SK-N-SH treated with all-trans-retinoic acid at 6 μM for 48 hours (cell line): Measurements from ENCODE around the gene ZNF610.

ENCODE experiments used
- ARNTL ChIP-seq: fragments of 450-650 bp; formaldehyde crosslinking; IDR thresholded peaks from 2 replicates; pipeline ENCODE4 v1.5.0; 2020; ENCODE audit warnings: low read depth, mild to moderate bottlenecking, moderate library complexity, borderline replicate concordance
- CREB5 ChIP-seq: fragments of 250-450 bp; sonication (Bioruptor Pico); IDR thresholded peaks from 2 replicates; pipeline ENCODE4 v1.5.1; 2020; ENCODE audit warnings: low read depth, mild to moderate bottlenecking, moderate library complexity
- CSDC2 ChIP-seq: fragments of 250-450 bp; sonication (Bioruptor Pico); IDR thresholded peaks from 2 replicates; pipeline ENCODE4 v1.5.0; 2020; ENCODE audit warnings: mild to moderate bottlenecking, moderate library complexity
- ISL1 ChIP-seq: fragments of 250-450 bp; sonication (Bioruptor Pico); IDR thresholded peaks from 2 replicates; pipeline ENCODE4 v2.1.2; 2022; ENCODE audit warnings: mild to moderate bottlenecking, moderate library complexity
- POU6F1 ChIP-seq: fragments of 250-450 bp; sonication (Bioruptor Pico); IDR thresholded peaks from 2 replicates; pipeline ENCODE4 v1.8.0; 2021; ENCODE audit warnings: low read depth, mild to moderate bottlenecking, moderate library complexity, borderline replicate concordance
- PPARA ChIP-seq: fragments of 250-450 bp; sonication (Bioruptor Pico); IDR thresholded peaks from 2 replicates; pipeline ENCODE4 v1.5.0; 2020; ENCODE audit warnings: mild to moderate bottlenecking, borderline replicate concordance
- RARB ChIP-seq: fragments of 250-450 bp; sonication (Bioruptor Pico); IDR thresholded peaks from 2 replicates; pipeline ENCODE4 v1.8.0; 2021; ENCODE audit warnings: mild to moderate bottlenecking, moderate library complexity
- SNAI2 ChIP-seq: fragments of 250-450 bp; sonication (Bioruptor Pico); IDR thresholded peaks from 2 replicates; pipeline ENCODE4 v1.5.0; 2020; ENCODE audit warnings: mild to moderate bottlenecking, moderate library complexity
- ZC3H10 ChIP-seq: fragments of 250-450 bp; sonication (Bioruptor Pico); IDR thresholded peaks from 2 replicates; pipeline ENCODE4 v1.5.1; 2021; ENCODE audit warnings: mild to moderate bottlenecking, moderate library complexity
- ZFP3 ChIP-seq: fragments of 250-450 bp; sonication (Bioruptor Pico); IDR thresholded peaks from 2 replicates; pipeline ENCODE4 v1.5.0; 2020; ENCODE audit warnings: mild to moderate bottlenecking, moderate library complexity
- ZFP30 ChIP-seq: fragments of 450-650 bp; formaldehyde crosslinking; IDR thresholded peaks from 2 replicates; pipeline ENCODE4 v1.5.0; 2022; ENCODE audit warnings: mild to moderate bottlenecking, moderate library complexity

GRCh38 chr19:52369559-52370340, 33.7 kb downstream of the ZNF610 start, which contains the start of gene ZNF880:
- TF ChIP-seq CSDC2 (CRISPR knock-in tag) (no peak), ZFP30 (no peak), RARB (CRISPR knock-in tag) (no peak), SNAI2 (CRISPR knock-in tag) (no peak), ISL1 (CRISPR knock-in tag) (no peak), ARNTL (no peak), CREB5 (no peak), ZFP3 (CRISPR knock-in tag) (no peak), POU6F1 (CRISPR knock-in tag) (no peak), PPARA (no peak), ZC3H10 (CRISPR knock-in tag) (no peak)
